ENCODE data around the gene SHISAL2B.
A peak's percentile ranks its signal among the peaks of the same experiment; 100 is the strongest.
"Not testable (repeated sequence)": the region's sequence is repeated elsewhere in the genome, so short reads cannot be mapped to it uniquely, and the experiment has no call there.

Gene SHISAL2B

GRCh38 chr5:64690417-64691151 is at the start of gene SHISAL2B:
TSS of gene SHISAL2B (plus strand) at chr5:64690503. CDS start at chr5:64690624, 121 bp downstream.
- Histone ChIP-seq H3K4me3 (ENCODE audit: low read length) (peak within 1 kb of the TSS; percentile 42), H3K27me3 (ENCODE audit: insufficient read depth, low read length) (peaks cover 72% of the 10 kb centered on the region), H2AFZ (ENCODE audit: low read depth, low read length) (peak within 1 kb of the TSS; percentile 100), H3K4me1 (ENCODE audit: insufficient read depth, low read length) (peaks cover 10% of the 10 kb centered on the region), H3K36me3 (ENCODE audit: insufficient read depth, low read length) (no peaks in the 10 kb centered on the region), H3K9me3 (ENCODE audit: low read length) (no peaks in the 10 kb centered on the region)

- Histone ChIP-seq H3K4me1 (ENCODE audit: insufficient read depth, low read length) (no peaks in the 10 kb centered on the region), H3K9me3 (ENCODE audit: low read length) (no peaks in the 10 kb centered on the region), H3K27me3 (ENCODE audit: insufficient read depth, low read length) (no peaks in the 10 kb centered on the region), H3K4me3 (ENCODE audit: low read length) (no peak overlapping the region), H3K36me3 (ENCODE audit: insufficient read depth, low read length) (no peaks in the 10 kb centered on the region), H2AFZ (ENCODE audit: low read depth, low read length) (no peak overlapping the region)
These were observed 45.5 kb upstream of the SHISAL2B start for GRCh38 chr5:64644831-64645230.

DNA sequence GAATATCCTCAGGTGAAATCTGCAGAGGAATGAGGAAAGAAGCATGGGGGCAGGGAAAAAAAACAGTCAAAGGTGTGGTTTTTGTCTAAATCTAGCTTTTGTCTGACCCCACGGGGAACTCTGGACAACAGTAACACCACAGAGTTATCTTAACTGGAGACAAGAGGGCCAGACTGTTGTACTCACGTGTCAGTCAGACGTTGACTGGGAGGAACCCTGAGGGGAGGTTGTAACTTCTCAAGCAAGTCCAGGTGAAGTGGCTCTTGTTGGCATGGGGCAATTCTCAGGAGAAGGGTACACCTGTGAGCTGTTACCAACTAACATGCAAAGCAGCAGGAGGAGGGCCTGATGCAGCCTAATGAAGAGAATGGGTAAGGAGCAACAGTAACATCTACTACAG is 44.1 kb upstream of the SHISAL2B start:
- no peaks in the 10 kb centered on the region for H3K36me3 ChIP-seq (ENCODE audit: insufficient read depth, low read length)
- H3K27me3 ChIP-seq (ENCODE audit: insufficient read depth, low read length) = no peaks in the 10 kb centered on the region

GRCh38 chr5:64649512-64649911 is 40.8 kb upstream of the SHISAL2B start:
- H3K9me3 ChIP-seq (ENCODE audit: low read length) = no peaks in the 10 kb centered on the region
- H3K4me3 ChIP-seq (ENCODE audit: low read length) = no peak overlapping the region
- no peaks in the 10 kb centered on the region for H3K4me1 ChIP-seq (ENCODE audit: insufficient read depth, low read length)
- no peaks in the 10 kb centered on the region for H3K27me3 ChIP-seq (ENCODE audit: insufficient read depth, low read length)
- H3K36me3 ChIP-seq (ENCODE audit: insufficient read depth, low read length) = no peaks in the 10 kb centered on the region
- H2AFZ ChIP-seq (ENCODE audit: low read depth, low read length) = no peak overlapping the region

More for the DNA sequence above, 44.1 kb upstream of the SHISAL2B start:
- Histone ChIP-seq H2AFZ (ENCODE audit: low read depth, low read length) (no peak overlapping the region), H3K4me3 (ENCODE audit: low read length) (no peak overlapping the region), H3K9me3 (ENCODE audit: low read length) (no peaks in the 10 kb centered on the region), H3K4me1 (ENCODE audit: insufficient read depth, low read length) (no peaks in the 10 kb centered on the region)

GRCh38 chr5:64653766-64654560 is 36.3 kb upstream of the SHISAL2B start:
- H3K4me1 ChIP-seq (ENCODE audit: insufficient read depth, low read length) = no peaks in the 10 kb centered on the region
- no peak overlapping the region for H3K4me3 ChIP-seq (ENCODE audit: low read length)
- H3K36me3 ChIP-seq (ENCODE audit: insufficient read depth, low read length) = no peaks in the 10 kb centered on the region
- H3K27me3 ChIP-seq (ENCODE audit: insufficient read depth, low read length) = no peaks in the 10 kb centered on the region
- H2AFZ ChIP-seq (ENCODE audit: low read depth, low read length) = no peak overlapping the region
- no peaks in the 10 kb centered on the region for H3K9me3 ChIP-seq (ENCODE audit: low read length)

DNA sequence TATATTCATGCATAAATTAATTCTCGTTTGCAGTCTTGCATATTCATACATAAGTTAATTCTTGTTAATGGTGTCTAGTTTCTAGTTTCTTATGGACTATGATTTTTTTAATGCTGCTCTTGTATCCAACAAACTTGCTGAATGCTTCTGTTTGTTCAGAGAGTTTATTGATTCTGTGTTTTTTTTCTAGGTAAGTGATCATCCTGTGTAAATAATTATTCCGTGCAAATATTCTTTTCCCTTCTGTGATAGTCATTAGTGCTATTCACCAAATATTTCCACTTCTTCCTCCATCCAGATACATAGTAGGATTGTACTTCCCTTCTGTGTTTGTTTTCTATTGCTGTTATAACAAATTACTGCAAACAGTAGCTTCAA is 35.8 kb upstream of the SHISAL2B start:
- Histone ChIP-seq H3K27me3 (ENCODE audit: insufficient read depth, low read length) (no peaks in the 10 kb centered on the region), H3K36me3 (ENCODE audit: insufficient read depth, low read length) (no peaks in the 10 kb centered on the region), H3K9me3 (ENCODE audit: low read length) (no peaks in the 10 kb centered on the region), H3K4me3 (ENCODE audit: low read length) (no peak overlapping the region), H2AFZ (ENCODE audit: low read depth, low read length) (no peak overlapping the region), H3K4me1 (ENCODE audit: insufficient read depth, low read length) (no peaks in the 10 kb centered on the region)

DNA sequence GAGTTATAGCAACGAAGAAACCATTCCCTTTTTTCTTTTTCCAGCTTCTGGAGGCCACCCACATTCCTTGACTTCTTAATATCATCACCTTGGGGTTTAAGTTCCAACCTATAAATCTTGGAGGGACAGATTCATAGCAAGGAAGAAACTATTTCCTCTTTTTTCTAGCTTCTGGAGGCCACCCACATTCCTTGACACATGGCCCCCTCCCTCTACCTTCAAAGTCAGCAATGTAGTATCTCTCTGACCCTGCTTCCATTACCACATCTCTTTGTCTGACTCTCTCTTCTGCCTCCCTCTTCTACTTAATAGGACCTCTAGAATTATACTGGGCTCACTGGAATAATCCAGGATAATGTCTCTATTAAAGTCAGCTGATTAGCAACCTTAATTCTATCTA is 34.7 kb upstream of the SHISAL2B start:
- H3K27me3 ChIP-seq (ENCODE audit: insufficient read depth, low read length) = no peaks in the 10 kb centered on the region
- no peaks in the 10 kb centered on the region for H3K36me3 ChIP-seq (ENCODE audit: insufficient read depth, low read length)
- no peak overlapping the region for H2AFZ ChIP-seq (ENCODE audit: low read depth, low read length)
- no peak overlapping the region for H3K4me3 ChIP-seq (ENCODE audit: low read length)
- H3K9me3 ChIP-seq (ENCODE audit: low read length) = no peaks in the 10 kb centered on the region
- no peaks in the 10 kb centered on the region for H3K4me1 ChIP-seq (ENCODE audit: insufficient read depth, low read length)

DNA sequence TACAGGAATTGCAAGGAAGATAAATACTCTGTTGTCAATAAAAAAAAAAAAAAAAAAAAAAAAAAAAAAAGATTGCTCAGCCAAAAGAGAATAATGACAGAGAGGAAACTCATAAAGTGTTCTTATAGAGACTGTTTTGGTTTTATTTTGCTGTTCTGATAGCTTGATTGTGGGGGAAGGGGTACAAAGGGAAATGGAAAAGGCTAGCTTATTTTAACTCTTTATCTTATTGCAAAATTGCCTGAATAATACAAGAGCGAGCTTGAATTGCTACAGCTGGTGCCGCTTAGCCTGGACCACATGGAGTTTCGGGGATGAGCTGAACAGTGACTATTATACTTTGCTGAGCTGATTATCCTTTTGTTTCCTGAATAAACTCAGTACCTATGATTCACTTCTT is 31.0 kb upstream of the SHISAL2B start:
- Histone ChIP-seq H3K4me1 (ENCODE audit: insufficient read depth, low read length) (no peaks in the 10 kb centered on the region), H3K4me3 (ENCODE audit: low read length) (no peak overlapping the region), H2AFZ (ENCODE audit: low read depth, low read length) (no peak overlapping the region), H3K36me3 (ENCODE audit: insufficient read depth, low read length) (no peaks in the 10 kb centered on the region), H3K9me3 (ENCODE audit: low read length) (no peaks in the 10 kb centered on the region), H3K27me3 (ENCODE audit: insufficient read depth, low read length) (peaks cover 12% of the 10 kb centered on the region)

GRCh38 chr5:64663181-64663580 is 27.1 kb upstream of the SHISAL2B start:
- H2AFZ ChIP-seq (ENCODE audit: low read depth, low read length); H3K9me3 ChIP-seq (ENCODE audit: low read length); H3K4me1 ChIP-seq (ENCODE audit: insufficient read depth, low read length); H3K36me3 ChIP-seq (ENCODE audit: insufficient read depth, low read length); H3K4me3 ChIP-seq (ENCODE audit: low read length): not testable (repeated sequence)
- peaks cover 12% of the 10 kb centered on the region for H3K27me3 ChIP-seq (ENCODE audit: insufficient read depth, low read length)

GRCh38 chr5:64665243-64665642 is 25.1 kb upstream of the SHISAL2B start:
- H3K36me3 ChIP-seq (ENCODE audit: insufficient read depth, low read length) = no peaks in the 10 kb centered on the region
- H3K4me3 ChIP-seq (ENCODE audit: low read length) = no peak overlapping the region
- H3K27me3 ChIP-seq (ENCODE audit: insufficient read depth, low read length) = peaks cover 12% of the 10 kb centered on the region
- H2AFZ ChIP-seq (ENCODE audit: low read depth, low read length) = no peak overlapping the region
- no peaks in the 10 kb centered on the region for H3K9me3 ChIP-seq (ENCODE audit: low read length)
- H3K4me1 ChIP-seq (ENCODE audit: insufficient read depth, low read length) = no peaks in the 10 kb centered on the region

DNA sequence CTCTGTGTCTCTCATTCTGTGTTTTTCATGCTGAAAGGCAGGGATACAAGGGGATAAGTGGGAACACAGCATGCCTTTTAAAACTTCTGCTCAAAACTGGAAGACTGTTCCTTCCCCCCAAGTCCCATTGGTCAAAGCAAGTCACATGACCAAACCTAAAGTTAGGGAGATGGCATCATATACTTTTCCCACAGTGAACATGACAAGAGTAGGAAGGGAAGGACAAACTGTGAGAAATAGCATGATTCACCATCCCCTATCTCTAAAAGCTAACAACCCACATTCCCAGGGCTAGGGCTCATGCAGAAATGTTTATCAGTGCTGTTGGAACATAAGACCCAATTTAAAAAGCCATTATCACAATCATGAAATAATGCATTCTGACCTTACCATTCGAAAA is 24.2 kb upstream of the SHISAL2B start:
- Histone ChIP-seq H3K36me3 (ENCODE audit: insufficient read depth, low read length) (no peaks in the 10 kb centered on the region), H3K4me1 (ENCODE audit: insufficient read depth, low read length) (no peaks in the 10 kb centered on the region), H3K27me3 (ENCODE audit: insufficient read depth, low read length) (peaks cover 7% of the 10 kb centered on the region), H2AFZ (ENCODE audit: low read depth, low read length) (no peak overlapping the region), H3K4me3 (ENCODE audit: low read length) (no peak overlapping the region), H3K9me3 (ENCODE audit: low read length) (no peaks in the 10 kb centered on the region)

DNA sequence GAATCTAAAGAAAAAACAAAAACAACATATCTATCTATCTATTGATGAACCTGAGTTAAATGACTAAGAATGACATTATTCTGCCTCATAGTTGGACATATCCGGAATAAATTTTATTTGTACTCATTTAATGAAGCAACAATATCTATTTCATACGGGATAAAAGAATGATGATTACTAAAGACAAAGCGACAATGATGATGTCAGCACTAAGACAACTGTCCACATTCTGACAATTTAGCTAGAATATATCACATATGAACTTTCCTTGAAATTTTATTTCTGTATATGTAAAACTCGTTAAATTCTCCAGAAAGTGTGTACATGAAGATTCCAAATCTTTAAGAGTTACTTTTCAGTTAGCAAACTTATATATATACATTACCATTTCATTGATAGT is 23.2 kb upstream of the SHISAL2B start:
- H3K4me3 ChIP-seq (ENCODE audit: low read length) = no peak overlapping the region

GRCh38 chr5:64670277-64670676 is 20.0 kb upstream of the SHISAL2B start:
- Histone ChIP-seq H3K36me3 (ENCODE audit: insufficient read depth, low read length) (no peaks in the 10 kb centered on the region), H3K27me3 (ENCODE audit: insufficient read depth, low read length) (no peaks in the 10 kb centered on the region), H3K4me3 (ENCODE audit: low read length) (no peak overlapping the region), H3K9me3 (ENCODE audit: low read length) (no peaks in the 10 kb centered on the region), H2AFZ (ENCODE audit: low read depth, low read length) (no peak overlapping the region), H3K4me1 (ENCODE audit: insufficient read depth, low read length) (no peaks in the 10 kb centered on the region)

More for the DNA sequence above, 23.2 kb upstream of the SHISAL2B start:
- Histone ChIP-seq H3K4me1 (ENCODE audit: insufficient read depth, low read length) (no peaks in the 10 kb centered on the region), H3K9me3 (ENCODE audit: low read length) (no peaks in the 10 kb centered on the region), H2AFZ (ENCODE audit: low read depth, low read length) (no peak overlapping the region), H3K36me3 (ENCODE audit: insufficient read depth, low read length) (no peaks in the 10 kb centered on the region), H3K27me3 (ENCODE audit: insufficient read depth, low read length) (peaks cover 3% of the 10 kb centered on the region)

Measured in neuron (in vitro differentiated cells).